Measurements from ENCODE around the gene PARD3. TPM values are rescaled to one million over a fixed set of nuclear protein-coding genes. Genes with fewer than 3 reads are reported as not detected.
"Not testable (repeated sequence)": the region's sequence is repeated elsewhere in the genome, so short reads cannot be mapped to it uniquely, and the experiment has no call there.

The PARD3 gene
- total RNA-seq, 2 experiments from 2014 or later, result 3.6 to 4.0 TPM

GRCh38 chr10:34844448-34844847, 29.4 kb upstream of the PARD3 start:
- H3K9me3 Mint-ChIP-seq, result no peaks in the 10 kb centered on the region
- H3K27ac Mint-ChIP-seq, result no peak overlapping the region
- no peak for DNase-seq
- H3K4me3 Mint-ChIP-seq, result no peak overlapping the region
- CTCF ChIA-PET, result no interaction called here
- no peaks in the 10 kb centered on the region for H3K27me3 Mint-ChIP-seq (ENCODE audit: low read depth)
- intact Hi-C loops (cut with micrococcal nuclease), result no loop called here
- no peaks in the 10 kb centered on the region for H3K4me1 Mint-ChIP-seq (ENCODE audit: low read depth)
- no peaks in the 10 kb centered on the region for H3K36me3 Mint-ChIP-seq (ENCODE audit: low read depth)

DNA sequence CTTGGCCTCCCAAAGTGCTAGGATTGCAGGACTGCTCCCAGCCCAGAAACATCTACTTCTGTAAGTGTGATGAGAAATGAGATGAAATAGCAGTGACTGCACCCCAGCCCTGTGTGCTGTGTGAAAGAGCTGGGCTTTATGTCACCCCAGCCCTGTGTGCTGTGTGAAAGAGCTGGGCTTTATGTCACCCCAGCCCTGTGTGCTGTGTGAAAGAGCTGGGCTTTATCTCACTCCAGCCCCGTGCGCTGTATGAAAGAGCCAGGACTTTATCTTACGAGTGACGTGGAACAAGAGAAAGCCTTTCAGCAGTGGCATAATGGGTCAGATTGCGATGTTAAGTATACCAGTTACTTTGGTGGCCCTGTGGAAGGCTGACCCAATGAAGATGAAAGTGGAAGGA, 28.4 kb upstream of the PARD3 start:
- H3K36me3 Mint-ChIP-seq (ENCODE audit: low read depth); H3K4me1 Mint-ChIP-seq (ENCODE audit: low read depth); H3K27ac Mint-ChIP-seq; H3K27me3 Mint-ChIP-seq (ENCODE audit: low read depth); H3K4me3 Mint-ChIP-seq; CTCF ChIA-PET; H3K9me3 Mint-ChIP-seq; intact Hi-C loops (cut with micrococcal nuclease); DNase-seq: not testable (repeated sequence)

GRCh38 chr10:34838366-34838900, 23.3 kb upstream of the PARD3 start:
- no peaks in the 10 kb centered on the region for H3K9me3 Mint-ChIP-seq
- H3K27ac Mint-ChIP-seq, result no peak overlapping the region
- no peak overlapping the region for H3K4me3 Mint-ChIP-seq
- H3K4me1 Mint-ChIP-seq (ENCODE audit: low read depth), result no peaks in the 10 kb centered on the region
- no peak for DNase-seq
- CTCF ChIA-PET, result interaction anchor here (1.1 kb wide), 2 partner anchors 10 to 114 kb away, joined by 3 read pairs; no protein-coding TSS in a partner anchor
- intact Hi-C loops (cut with micrococcal nuclease), result no loop called here
- no peaks in the 10 kb centered on the region for H3K36me3 Mint-ChIP-seq (ENCODE audit: low read depth)
- H3K27me3 Mint-ChIP-seq (ENCODE audit: low read depth), result no peaks in the 10 kb centered on the region

GRCh38 chr10:34835908-34836508, 20.9 kb upstream of the PARD3 start:
- Mint-ChIP-seq H3K4me3 (no peak overlapping the region), H3K36me3 (ENCODE audit: low read depth) (no peaks in the 10 kb centered on the region), H3K27me3 (ENCODE audit: low read depth) (no peaks in the 10 kb centered on the region), H3K4me1 (ENCODE audit: low read depth) (no peaks in the 10 kb centered on the region), H3K9me3 (no peaks in the 10 kb centered on the region), H3K27ac (no peak overlapping the region)
- CTCF ChIA-PET, result no interaction called here
- DNase-seq, result no peak
- intact Hi-C loops (cut with micrococcal nuclease), result no loop called here

GRCh38 chr10:34834274-34834673, 19.2 kb upstream of the PARD3 start:
- DNase-seq, result no peak
- Mint-ChIP-seq H3K4me3 (no peak overlapping the region), H3K36me3 (ENCODE audit: low read depth) (no peaks in the 10 kb centered on the region), H3K9me3 (no peaks in the 10 kb centered on the region), H3K4me1 (ENCODE audit: low read depth) (peaks cover 6% of the 10 kb centered on the region), H3K27ac (no peak overlapping the region), H3K27me3 (ENCODE audit: low read depth) (no peaks in the 10 kb centered on the region)
- intact Hi-C loops (cut with micrococcal nuclease), result no loop called here
- CTCF ChIA-PET, result no interaction called here

DNA sequence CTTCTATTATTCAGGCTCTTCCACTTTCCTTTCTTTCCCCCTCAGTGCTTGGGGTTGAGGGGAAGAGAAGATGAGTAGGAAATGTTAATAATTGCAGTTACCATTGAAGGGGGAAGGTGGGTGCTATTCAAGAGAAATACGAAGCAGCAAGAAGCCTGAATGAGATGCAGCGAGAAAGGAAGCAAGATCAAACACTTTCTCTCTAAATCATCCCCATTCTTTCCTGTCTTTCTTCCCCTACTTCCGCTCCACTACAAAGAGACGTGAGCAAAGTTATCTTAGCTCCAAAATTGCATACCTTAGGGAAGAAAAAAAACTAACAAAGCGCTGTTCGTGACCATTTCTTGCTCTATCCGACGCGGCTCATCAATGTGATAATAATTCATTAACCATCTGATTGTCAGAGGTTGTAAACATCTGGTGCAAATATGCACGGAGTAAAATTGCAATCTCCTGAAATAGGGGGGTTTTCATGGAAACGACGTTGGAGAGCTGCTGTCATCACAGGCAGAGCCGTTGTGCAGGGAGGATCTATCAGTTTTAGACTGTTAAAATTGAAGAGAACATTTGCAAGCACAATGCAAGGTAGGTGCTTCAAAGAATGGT, 15.2 kb upstream of the PARD3 start:
- CTCF ChIA-PET, result interaction anchor here (0.5 kb wide), 1 partner anchor 410 kb away, joined by 4 read pairs; no protein-coding TSS in a partner anchor
- Mint-ChIP-seq H3K36me3 (ENCODE audit: low read depth) (no peaks in the 10 kb centered on the region), H3K27me3 (ENCODE audit: low read depth) (no peaks in the 10 kb centered on the region), H3K9me3 (no peaks in the 10 kb centered on the region), H3K4me3 (no peak overlapping the region), H3K4me1 (ENCODE audit: low read depth) (peaks cover 7% of the 10 kb centered on the region), H3K27ac (no peak overlapping the region)
- intact Hi-C loops (cut with micrococcal nuclease), result no loop called here
- DNase-seq, result no peak

- Mint-ChIP-seq H3K9me3 (no peaks in the 10 kb centered on the region), H3K4me3 (no peak overlapping the region), H3K36me3 (ENCODE audit: low read depth) (no peaks in the 10 kb centered on the region), H3K27me3 (ENCODE audit: low read depth) (peaks cover 8% of the 10 kb centered on the region), H3K27ac (no peak overlapping the region), H3K4me1 (ENCODE audit: low read depth) (peaks cover 7% of the 10 kb centered on the region)
- CTCF ChIA-PET, result no interaction called here
- intact Hi-C loops (cut with micrococcal nuclease), result no loop called here
- no peak for DNase-seq
Observed at GRCh38 chr10:34826857-34827766, 12.0 kb upstream of the PARD3 start.

DNA sequence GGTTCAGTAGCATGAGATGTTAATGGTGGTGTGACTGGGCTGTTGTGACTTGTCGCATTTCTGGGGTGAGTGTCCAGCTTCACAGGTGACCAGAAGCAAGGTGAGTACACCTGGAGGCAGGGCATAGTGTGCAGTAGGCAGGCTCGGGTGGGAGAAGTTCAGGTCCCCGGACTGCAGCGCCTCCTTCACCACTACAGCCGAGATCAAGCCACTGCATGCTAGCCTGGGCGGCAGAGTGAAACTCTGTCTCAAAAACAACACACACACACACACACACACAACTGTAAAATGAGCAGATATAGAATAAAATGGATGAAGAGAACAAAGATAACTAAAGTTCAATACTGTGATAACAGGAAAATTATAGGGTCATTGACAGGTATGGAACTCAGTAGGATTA, 11.1 kb upstream of the PARD3 start:
- Mint-ChIP-seq H3K9me3 (no peaks in the 10 kb centered on the region), H3K36me3 (ENCODE audit: low read depth) (no peaks in the 10 kb centered on the region), H3K4me1 (ENCODE audit: low read depth) (peaks cover 7% of the 10 kb centered on the region), H3K4me3 (no peak overlapping the region), H3K27ac (no peak overlapping the region), H3K27me3 (ENCODE audit: low read depth) (peaks cover 8% of the 10 kb centered on the region)
- intact Hi-C loops (cut with micrococcal nuclease), result no loop called here
- no peak for DNase-seq
- CTCF ChIA-PET, result interaction anchor here (0.6 kb wide), 1 partner anchor 867 kb away, joined by 4 read pairs; no protein-coding TSS in a partner anchor

GRCh38 chr10:34825414-34825813, 10.3 kb upstream of the PARD3 start:
- H3K9me3 Mint-ChIP-seq, result no peaks in the 10 kb centered on the region
- no peak overlapping the region for H3K27ac Mint-ChIP-seq
- H3K4me3 Mint-ChIP-seq, result no peak overlapping the region
- no peak for DNase-seq
- intact Hi-C loops (cut with micrococcal nuclease), result no loop called here
- CTCF ChIA-PET, result interaction anchor here (0.6 to 1.0 kb wide), 2 partner anchors 80 to 866 kb away, joined by 4 to 14 read pairs; no protein-coding TSS in a partner anchor
- peaks cover 8% of the 10 kb centered on the region for H3K27me3 Mint-ChIP-seq (ENCODE audit: low read depth)
- no peaks in the 10 kb centered on the region for H3K36me3 Mint-ChIP-seq (ENCODE audit: low read depth)
- H3K4me1 Mint-ChIP-seq (ENCODE audit: low read depth), result peaks cover 6% of the 10 kb centered on the region

- Mint-ChIP-seq H3K27ac (no peak overlapping the region), H3K4me3 (no peak overlapping the region), H3K4me1 (ENCODE audit: low read depth) (peaks cover 1% of the 10 kb centered on the region), H3K27me3 (ENCODE audit: low read depth) (peaks cover 8% of the 10 kb centered on the region), H3K36me3 (ENCODE audit: low read depth) (no peaks in the 10 kb centered on the region), H3K9me3 (no peaks in the 10 kb centered on the region)
- no peak for DNase-seq
- CTCF ChIA-PET, result interaction anchor here (1.0 kb wide), 1 partner anchor 80 kb away, joined by 14 read pairs; no protein-coding TSS in a partner anchor
- intact Hi-C loops (cut with micrococcal nuclease), result no loop called here
Observed at GRCh38 chr10:34824870-34825269, 9.8 kb upstream of the PARD3 start.

GRCh38 chr10:34821587-34822585, 6.8 kb upstream of the PARD3 start:
- CTCF ChIA-PET, result no interaction called here
- no peak overlapping the region for H3K4me3 Mint-ChIP-seq
- no peak for DNase-seq
- H3K4me1 Mint-ChIP-seq (ENCODE audit: low read depth), result no peaks in the 10 kb centered on the region
- H3K27ac Mint-ChIP-seq, result no peak overlapping the region
- intact Hi-C loops (cut with micrococcal nuclease), result no loop called here
- no peaks in the 10 kb centered on the region for H3K9me3 Mint-ChIP-seq
- H3K36me3 Mint-ChIP-seq (ENCODE audit: low read depth), result no peaks in the 10 kb centered on the region
- peaks cover 17% of the 10 kb centered on the region for H3K27me3 Mint-ChIP-seq (ENCODE audit: low read depth)

Measured in activated naive CD4-positive, alpha-beta T cell treated with anti-CD3 and anti-CD28 coated beads for 36 hours (primary cell).